Bone marrow (tissue), 2 donors: ENCODE data around the gene NPEPL1.
"Not testable (repeated sequence)": the region's sequence is repeated elsewhere in the genome, so short reads cannot be mapped to it uniquely, and the experiment has no call there.

Experiments used
- DNase-seq, 2 donors: peaks; one replicate each; lab custom pipeline; 2025; lab: John Stamatoyannopoulos, UW

The NPEPL1 gene

DNA sequence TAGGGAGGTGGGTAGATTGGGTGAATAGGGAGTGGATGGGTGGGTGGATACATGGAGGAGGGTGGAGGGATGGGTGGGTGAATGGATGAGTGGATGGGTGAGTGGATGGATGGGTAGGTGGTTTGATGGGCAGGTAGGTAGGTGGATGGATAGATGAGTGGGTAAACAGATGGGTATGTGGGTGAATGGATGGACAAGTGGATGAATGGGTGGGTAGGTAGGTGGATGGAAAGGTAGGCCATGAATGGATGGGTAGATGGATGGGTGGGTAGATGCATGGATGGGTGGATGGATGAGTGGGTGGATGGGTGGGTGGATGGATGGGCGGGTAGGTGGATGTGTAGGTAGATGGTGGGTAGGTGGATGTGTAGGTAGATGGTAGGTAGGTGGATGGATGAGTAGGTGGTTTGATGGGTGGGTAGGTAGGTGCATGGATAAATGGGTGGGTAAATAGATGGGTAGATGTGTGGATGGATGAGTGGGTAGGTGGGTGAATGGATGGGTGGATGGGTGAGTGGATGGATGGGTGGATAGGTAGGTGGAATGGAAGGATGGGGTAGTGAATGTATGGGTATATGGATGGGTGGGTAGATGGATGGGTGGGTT lies 51.4 kb downstream of the NPEPL1 start:
- DNase-seq, result no peak

GRCh38 chr20:58744836-58745235 lies 52.2 kb downstream of the NPEPL1 start:
- DNase-seq, result no peak

- no peak for DNase-seq
These were observed 52.8 kb downstream of the NPEPL1 start for GRCh38 chr20:58745391-58745790.

- no peak for DNase-seq
These were observed 54.0 kb downstream of the NPEPL1 start for GRCh38 chr20:58746620-58747019.

GRCh38 chr20:58747211-58747610 lies 54.6 kb downstream of the NPEPL1 start:
- no peak for DNase-seq

GRCh38 chr20:58748618-58749017 lies 56.0 kb downstream of the NPEPL1 start:
- no peak for DNase-seq

- DNase-seq, result no peak
These were observed 56.6 kb downstream of the NPEPL1 start for GRCh38 chr20:58749098-58749769.

DNA sequence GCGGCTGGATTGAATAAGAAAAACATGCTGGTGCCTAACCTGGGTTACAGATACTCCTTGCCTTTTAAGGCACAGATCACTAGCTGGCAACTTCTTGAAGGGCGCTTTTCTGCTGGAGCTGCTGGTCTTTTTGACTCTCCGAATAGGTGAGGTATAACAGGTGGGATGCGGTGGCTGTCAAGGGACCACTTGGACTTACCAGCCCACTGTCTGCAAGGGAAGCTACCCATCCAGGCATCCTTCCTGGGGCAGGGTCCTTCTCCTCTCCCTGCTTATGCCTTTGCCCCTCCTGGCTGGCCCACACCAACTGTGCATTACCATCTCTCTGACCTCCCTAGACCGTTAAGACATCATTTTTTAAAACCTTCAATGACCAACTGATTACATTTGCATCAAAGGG lies 57.4 kb downstream of the NPEPL1 start:
- no peak for DNase-seq

GRCh38 chr20:58750706-58751105 lies 58.1 kb downstream of the NPEPL1 start:
- DNase-seq, result not testable (repeated sequence)

DNA sequence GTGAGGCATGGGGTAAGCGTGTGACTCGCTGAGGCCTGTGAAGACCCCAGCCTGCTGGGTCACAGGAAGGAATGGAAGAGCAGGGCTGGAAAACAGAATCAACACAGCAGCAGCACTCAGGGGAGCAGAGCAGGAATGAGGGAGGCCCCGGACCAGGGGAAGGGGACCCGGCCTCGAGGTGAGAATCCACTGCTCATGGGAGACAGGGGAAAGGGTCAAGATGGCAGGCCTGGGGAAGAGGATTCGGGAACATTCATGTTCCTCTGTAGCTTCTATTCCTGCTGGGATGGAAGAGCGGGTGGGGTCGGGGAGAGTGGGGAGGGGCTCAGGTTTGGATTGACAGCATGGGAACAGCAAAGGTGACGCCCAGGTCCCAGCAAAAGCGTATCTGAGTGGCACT lies 59.4 kb downstream of the NPEPL1 start:
- no peak for DNase-seq

DNA sequence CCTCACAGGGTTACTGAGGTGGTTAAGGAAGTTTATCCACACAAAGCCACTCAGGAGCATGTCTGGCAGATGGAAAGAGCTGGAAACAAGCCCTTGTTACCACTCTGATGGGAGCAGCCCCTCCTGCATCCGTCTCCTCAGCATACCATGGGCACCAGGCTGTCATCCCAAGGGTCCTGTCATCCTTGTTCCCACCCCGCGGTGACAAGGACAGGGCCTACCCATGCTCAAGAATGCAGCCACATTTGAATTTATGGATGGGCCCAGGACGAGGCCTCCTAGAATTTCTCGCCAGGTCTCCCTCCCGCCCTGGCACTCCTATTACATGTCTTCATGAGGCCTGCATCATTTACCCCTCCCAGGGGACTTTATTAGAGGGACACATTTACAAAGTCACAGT lies 60.0 kb downstream of the NPEPL1 start:
- no peak for DNase-seq

DNA sequence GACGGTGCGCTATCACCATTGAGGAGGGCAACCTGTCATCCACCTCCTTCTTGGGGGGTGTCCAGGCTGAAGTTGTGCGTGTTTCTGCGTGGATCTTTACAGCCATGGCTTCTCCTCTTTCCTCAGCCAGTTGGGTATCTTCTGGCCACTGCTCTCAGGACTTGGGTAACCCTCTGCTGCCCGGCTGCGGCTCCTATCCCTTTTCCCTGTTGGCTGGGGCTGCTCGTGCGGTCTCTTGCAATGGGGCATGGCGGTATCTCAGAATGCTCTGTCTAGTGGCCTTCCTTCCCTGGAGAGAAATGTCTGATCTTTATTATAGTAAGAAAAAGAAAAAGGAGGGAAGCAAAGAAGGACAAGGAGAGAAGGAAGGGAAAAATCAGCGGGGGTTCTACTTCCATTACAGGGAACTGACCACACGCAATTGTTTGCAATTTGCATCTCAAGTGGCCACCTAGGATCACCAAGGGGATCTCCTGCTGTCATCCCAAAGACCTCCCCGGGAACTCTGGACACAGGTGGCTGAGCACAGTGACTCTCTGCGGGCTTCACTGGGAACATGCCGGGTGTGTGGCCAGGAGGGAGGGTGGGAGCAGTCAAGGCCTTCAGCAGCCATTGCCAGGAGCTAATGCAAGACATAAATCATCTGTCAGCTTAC lies 60.8 kb downstream of the NPEPL1 start:
- no peak for DNase-seq

DNA sequence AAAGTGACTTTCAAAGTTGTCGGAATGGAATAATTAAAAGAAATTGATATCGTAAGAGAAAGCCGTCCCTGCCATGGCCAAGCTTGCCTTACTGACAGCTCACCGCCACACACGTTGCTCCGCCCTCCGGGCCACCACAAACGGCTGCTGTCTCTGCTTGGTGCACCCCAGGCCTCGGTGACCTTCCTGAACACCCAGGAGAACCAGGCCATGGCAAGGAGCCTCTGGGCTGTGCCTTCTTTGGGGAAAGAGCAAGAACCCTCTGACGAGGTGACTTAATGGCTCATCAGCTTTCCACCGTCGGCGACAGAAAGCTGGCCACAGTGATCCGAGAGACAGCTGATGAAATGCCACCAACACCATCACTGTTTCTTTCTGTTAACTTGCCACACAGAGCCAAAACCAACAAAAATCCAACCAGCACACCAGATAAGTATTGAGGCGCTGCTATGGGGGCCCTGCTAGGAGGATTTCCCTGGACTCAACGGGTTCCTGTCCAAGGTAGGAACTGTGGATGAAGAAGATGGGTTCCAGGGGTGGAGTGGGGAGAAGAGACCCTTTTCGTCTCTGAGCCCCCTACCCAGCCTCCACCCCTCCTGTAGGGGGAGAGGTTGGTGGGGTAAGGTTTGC lies 61.4 kb downstream of the NPEPL1 start:
- DNase-seq, result no peak

- DNase-seq, result no peak
These were observed 62.0 kb downstream of the NPEPL1 start for GRCh38 chr20:58754584-58754983.

DNA sequence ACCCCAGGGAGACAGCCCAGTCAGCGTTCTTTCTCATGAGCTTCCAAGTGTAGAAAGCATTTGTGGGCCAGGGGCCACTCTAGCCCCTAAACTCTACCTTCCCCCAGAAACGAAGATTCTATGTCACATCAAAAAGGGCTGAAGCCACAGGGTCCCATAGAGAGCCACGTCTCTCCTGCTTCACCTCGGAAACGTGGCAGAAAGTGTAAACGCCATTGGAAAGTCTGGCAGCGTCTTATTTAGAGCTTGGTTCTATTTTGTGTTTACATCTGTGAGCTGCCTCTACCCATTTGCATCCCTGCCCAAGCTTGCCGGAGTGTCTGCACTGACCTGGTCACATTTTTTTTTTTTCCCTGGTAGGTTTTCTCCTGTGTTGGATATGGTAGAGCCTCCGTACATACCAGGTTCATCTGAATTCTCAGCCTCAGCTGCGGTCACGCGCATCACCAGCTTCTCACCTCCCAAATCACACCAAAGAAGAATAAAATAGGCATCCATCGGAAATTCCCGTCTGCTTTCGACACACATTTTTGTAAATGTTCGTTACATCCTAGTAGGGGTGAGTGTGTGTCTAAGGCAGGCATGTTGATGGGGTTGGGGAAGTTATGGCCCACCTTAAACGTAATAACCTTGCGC lies 62.6 kb downstream of the NPEPL1 start:
- no peak for DNase-seq

DNA sequence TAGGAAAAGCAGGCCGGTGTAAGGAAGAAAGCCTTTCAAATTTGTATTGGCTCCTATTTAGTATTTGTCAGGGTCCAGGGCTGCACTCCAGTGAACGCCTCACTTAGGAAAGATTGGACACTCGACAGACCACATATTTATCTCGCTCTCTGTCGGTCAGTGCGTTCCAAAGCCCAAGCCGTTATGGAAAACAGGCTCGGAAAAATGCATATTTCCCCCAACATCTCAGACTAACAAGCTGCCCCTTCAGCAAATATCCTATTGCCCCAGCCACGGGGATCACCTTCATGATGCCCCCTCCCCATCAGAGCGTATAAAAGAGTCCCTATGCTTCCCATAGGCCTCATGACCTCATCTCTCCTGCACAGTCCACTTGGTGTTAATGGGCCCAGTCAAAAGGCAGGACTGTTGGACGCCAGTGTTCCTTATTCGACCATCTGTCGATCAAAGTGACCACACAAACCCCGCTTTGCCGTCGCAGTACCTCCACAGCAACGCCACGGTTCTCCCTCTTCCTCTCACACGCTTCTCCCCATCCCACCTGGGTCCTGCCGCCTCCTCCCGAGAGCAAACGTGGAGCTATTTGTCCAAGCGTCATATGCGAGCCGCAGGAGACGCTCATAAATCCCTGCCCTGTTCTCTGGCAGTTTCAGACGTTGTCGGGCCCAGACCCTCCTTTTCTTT lies 63.3 kb downstream of the NPEPL1 start:
- DNase-seq, result no peak

DNA sequence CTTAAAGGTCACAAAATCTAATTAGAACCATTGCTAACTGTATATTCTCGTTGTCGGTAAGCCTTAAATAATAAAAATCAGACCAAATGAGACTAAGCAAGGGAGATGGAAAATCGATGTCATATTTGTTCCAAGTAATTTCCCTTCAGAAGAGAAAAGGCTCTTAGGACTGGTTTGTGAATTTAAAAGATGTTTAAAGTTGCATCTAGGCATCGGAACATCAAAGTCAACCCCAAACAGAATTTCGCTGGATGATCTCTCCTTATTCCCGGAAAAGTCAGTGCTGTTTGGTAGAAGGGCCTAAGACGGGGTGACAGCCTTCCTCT lies 63.8 kb downstream of the NPEPL1 start:
- no peak for DNase-seq

GRCh38 chr20:58757647-58758046 lies 65.0 kb downstream of the NPEPL1 start:
- not testable (repeated sequence) for DNase-seq

DNA sequence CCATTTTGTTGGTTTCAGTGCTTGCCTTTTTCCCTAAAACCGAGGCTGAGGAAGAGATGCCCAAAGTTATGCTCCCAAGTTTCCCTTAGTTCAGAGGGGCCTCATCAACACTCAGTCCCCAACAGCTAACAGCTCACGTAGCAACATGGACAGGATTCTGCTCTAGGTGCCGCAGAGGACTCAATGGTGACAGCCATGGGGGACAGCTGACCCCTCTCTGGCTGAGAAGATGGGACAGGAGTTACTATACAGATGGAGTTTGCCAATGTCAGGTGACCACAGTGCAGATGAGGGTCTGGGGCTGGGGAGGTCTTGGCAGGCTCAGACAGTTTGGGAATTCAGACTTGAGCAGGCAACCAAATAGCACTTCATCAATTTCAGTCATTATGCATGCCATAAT lies 67.3 kb downstream of the NPEPL1 start:
- DNase-seq, result no peak

- no peak for DNase-seq
These were observed 68.3 kb downstream of the NPEPL1 start for GRCh38 chr20:58760856-58761255.

GRCh38 chr20:58762120-58762519 lies 69.5 kb downstream of the NPEPL1 start:
- DNase-seq, result no peak

DNA sequence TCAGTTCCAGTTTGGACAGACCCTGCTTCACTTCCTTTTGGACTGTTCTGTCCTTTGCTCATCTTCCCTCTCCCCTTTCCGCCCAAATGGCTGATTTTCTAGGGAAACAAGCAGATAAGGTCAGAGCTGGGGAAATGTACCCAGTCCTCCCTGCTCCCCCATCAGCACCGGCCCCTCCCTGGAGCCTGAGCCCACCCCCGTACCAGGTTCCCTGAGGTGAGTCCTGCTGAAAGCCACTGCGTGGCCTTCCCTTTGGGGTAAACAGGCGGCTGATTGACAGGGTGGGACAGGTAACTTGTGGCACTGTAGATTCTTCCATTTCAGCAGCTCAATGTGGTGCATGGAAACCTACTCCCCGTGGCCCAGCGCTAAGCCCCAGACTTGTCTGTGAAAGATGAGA lies 70.5 kb downstream of the NPEPL1 start:
- DNase-seq, result no peak
